WERI-Rb-1 (cell line): ENCODE results near the gene DTNBP1.

Experiments used
- DNase-seq: peaks from one replicate; pipeline ENCODE4 v3.0.0-alpha.2; 2020
- H3K27ac ChIP-seq: fragments of 250-450 bp; sonication (Bioruptor Pico); 2 replicates; pipeline ENCODE4 v1.5.1; 2020; ENCODE audit warnings: mild to moderate bottlenecking, moderate library complexity
- H3K27me3 ChIP-seq: fragments of 250-450 bp; sonication (Bioruptor Pico); 2 replicates; pipeline ENCODE4 v1.5.1; 2021; ENCODE audit warnings: mild to moderate bottlenecking, low read depth, moderate library complexity; ENCODE audit not compliant: insufficient read depth, severe bottlenecking
- H3K36me3 ChIP-seq: fragments of 250-450 bp; sonication (Bioruptor Pico); 2 replicates; pipeline ENCODE4 v1.5.1; 2020; ENCODE audit warnings: mild to moderate bottlenecking, moderate library complexity
- H3K4me3 ChIP-seq: 2 replicates; pipeline ENCODE4 v1.5.1; 2011; ENCODE audit warnings: low read depth, mild to moderate bottlenecking, control low read depth, low read length
- H3K9me3 ChIP-seq: fragments of 250-450 bp; sonication (Bioruptor Pico); 2 replicates; pipeline ENCODE4 v1.5.1; 2021; ENCODE audit warnings: mild to moderate bottlenecking, moderate library complexity; ENCODE audit not compliant: severe bottlenecking
- TF ChIP-seq, protein P1 (sequence below): IDR thresholded peaks from 2 replicates; pipeline ENCODE4 v1.5.1; 2011; ENCODE audit warnings: low read depth, mild to moderate bottlenecking, control low read depth, inconsistent platforms, low read length

DTNBP1 gene

DNA sequence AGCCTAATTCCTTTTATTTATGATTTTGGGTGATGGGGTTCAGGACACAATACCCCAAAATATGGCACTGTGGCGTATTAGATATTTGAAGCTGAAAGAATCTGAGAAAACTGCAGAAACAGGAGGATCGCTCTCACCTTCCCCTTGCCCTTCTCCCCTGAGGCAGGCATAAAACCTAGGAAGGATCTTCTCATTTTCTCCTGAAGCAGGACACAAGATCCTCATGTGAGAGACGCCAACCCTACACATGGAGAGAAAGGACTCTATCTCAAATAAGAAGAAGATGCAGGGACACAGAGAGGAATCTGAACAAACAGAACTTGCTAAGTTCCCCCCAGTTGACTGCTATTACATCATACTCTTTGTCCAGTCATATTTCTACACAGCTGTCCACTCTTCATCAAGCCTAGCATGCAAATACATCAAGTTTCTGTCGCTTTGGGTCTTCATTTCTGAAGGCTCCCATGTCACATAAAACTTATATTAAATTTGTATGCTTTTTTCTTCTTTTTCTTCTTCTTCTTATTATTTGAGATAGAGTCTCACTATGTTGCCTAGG lies 109.0 kb downstream of the DTNBP1 start:
- Histone ChIP-seq H3K36me3 (no peaks in the 10 kb centered on the region; the same call in 1 of the 2 replicates), H3K9me3 (no peaks in the 10 kb centered on the region), H3K27ac (no peak overlapping the region), H3K27me3 (no peaks in the 10 kb centered on the region), H3K4me3 (no peak overlapping the region)
- no peak for DNase-seq
- TF ChIP-seq, protein P1, sequence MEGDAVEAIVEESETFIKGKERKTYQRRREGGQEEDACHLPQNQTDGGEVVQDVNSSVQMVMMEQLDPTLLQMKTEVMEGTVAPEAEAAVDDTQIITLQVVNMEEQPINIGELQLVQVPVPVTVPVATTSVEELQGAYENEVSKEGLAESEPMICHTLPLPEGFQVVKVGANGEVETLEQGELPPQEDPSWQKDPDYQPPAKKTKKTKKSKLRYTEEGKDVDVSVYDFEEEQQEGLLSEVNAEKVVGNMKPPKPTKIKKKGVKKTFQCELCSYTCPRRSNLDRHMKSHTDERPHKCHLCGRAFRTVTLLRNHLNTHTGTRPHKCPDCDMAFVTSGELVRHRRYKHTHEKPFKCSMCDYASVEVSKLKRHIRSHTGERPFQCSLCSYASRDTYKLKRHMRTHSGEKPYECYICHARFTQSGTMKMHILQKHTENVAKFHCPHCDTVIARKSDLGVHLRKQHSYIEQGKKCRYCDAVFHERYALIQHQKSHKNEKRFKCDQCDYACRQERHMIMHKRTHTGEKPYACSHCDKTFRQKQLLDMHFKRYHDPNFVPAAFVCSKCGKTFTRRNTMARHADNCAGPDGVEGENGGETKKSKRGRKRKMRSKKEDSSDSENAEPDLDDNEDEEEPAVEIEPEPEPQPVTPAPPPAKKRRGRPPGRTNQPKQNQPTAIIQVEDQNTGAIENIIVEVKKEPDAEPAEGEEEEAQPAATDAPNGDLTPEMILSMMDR: no peak

DNA sequence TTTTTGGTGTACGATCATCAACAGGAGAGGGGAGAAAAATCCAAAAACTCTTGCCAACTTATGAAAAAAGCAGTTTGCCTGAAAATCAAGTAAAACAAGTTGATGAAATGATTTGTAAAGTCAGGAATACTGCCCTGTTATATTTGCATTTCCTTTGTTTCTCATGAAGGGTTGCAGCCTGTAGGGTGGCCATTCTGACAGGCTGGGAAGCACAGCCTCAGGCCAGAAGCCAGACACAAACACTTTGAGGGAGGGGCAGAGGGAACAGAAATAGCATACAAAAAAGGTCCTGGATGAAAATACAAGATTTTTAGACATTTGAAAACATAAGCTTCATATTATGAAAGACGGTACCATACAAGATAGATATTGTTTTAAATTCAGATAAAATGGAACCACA lies 109.8 kb downstream of the DTNBP1 start:
- no peaks in the 10 kb centered on the region for H3K9me3 ChIP-seq
- no peak overlapping the region for H3K4me3 ChIP-seq
- no peaks in the 10 kb centered on the region; the same call in 1 of the 2 replicates for H3K36me3 ChIP-seq
- H3K27me3 ChIP-seq: no peaks in the 10 kb centered on the region
- TF ChIP-seq, protein P1: no peak
- H3K27ac ChIP-seq: no peak overlapping the region
- no peak for DNase-seq

DNA sequence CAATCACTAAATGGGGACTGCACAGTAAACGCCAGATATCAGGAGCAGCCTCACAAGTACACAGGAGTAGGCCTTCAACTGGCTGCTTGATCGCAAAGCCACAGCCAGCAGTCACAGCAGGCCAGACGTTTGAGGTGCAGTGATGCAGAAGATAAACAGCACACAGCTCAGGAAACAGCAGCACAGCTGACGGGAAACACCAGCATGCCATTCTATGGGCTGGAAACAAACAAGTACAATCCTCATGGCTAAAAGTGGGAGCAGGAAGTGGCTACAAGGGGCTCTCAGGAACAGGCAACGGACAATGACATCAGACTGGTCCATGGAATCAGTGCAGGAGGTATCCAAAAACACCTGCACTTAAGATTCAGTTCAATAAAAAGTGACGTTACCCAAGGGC lies 111.0 kb downstream of the DTNBP1 start:
- Histone ChIP-seq H3K9me3 (no peaks in the 10 kb centered on the region), H3K27ac (no peak overlapping the region), H3K36me3 (no peaks in the 10 kb centered on the region; the same call in 1 of the 2 replicates), H3K4me3 (no peak overlapping the region), H3K27me3 (no peaks in the 10 kb centered on the region)
- TF ChIP-seq, protein P1: no peak
- no peak for DNase-seq

DNA sequence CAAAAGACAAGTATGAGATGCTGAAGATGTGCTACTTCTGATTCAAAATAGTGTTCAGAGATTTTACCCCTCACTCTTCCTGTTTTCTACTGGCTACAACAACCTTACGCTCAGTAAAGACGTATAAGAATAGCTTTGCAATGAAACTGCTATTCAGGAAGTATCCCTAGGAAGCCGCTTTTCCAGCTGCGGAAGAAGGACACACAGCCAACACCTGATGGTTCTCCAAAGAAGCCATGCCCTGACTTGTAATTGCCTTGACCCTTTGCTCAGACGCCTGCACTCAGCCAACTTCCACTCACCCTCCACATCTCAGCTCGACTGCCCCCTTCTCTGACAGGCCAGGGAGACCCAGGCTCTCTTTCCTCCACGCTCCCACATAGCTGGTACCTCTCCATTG lies 111.6 kb downstream of the DTNBP1 start:
- no peaks in the 10 kb centered on the region; the same call in 1 of the 2 replicates for H3K36me3 ChIP-seq
- H3K4me3 ChIP-seq: no peak overlapping the region
- TF ChIP-seq, protein P1: no peak
- no peak for DNase-seq
- H3K9me3 ChIP-seq: no peaks in the 10 kb centered on the region
- no peak overlapping the region for H3K27ac ChIP-seq
- no peaks in the 10 kb centered on the region for H3K27me3 ChIP-seq

DNA sequence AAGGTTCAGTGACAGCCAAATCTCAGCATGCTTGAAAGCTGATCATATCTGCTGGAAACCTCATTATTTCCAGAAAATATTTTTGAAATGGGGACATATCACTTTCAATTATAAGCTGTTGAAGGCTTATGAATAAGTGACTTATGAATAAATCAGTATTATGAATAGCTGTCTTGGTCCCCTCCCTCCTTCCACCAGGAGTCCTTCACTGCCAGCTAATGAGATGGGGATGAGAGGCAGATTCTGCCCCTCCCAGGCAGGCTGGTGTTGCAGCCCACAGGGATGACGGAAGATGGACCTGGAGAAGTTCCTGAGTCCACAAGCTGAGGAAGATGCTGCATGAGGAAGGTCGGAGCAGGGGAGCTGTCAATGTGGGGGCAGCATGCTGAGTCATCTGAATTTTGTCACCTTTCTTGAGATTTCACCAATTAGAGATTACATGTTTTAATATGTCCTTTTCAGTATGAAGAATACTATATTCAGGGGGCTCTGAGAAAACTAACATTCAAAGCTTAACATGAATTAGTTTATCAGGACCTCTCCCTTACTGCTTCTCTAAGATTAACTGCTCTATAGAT lies 112.2 kb downstream of the DTNBP1 start:
- Histone ChIP-seq H3K27ac (no peak overlapping the region), H3K27me3 (no peaks in the 10 kb centered on the region), H3K9me3 (no peaks in the 10 kb centered on the region), H3K4me3 (no peak overlapping the region), H3K36me3 (no peaks in the 10 kb centered on the region; the same call in 1 of the 2 replicates)
- no peak for DNase-seq
- TF ChIP-seq, protein P1: no peak

DNA sequence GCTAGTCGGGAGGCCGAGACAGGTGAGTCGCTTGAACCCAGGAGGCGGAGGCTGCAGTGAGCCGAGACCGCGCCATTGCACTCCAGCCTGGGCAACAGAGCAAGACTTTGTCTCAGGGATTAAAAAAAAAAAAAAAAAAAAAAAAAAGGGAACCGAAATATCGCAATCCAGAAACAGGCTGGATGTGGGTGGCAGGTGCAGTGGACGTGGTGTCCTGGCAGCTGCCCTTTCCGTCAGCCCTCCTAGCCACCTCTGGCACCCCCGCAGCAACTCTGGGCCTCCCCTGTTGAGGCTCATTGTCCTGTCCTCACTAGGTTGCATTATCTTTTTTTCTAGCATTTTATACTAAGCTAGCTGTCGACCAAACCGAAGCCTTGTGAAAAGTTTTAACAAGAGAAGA lies 113.5 kb downstream of the DTNBP1 start:
- Histone ChIP-seq H3K36me3 (no peaks in the 10 kb centered on the region; the same call in 1 of the 2 replicates), H3K9me3 (no peaks in the 10 kb centered on the region), H3K27ac (no peak overlapping the region), H3K4me3 (no peak overlapping the region), H3K27me3 (no peaks in the 10 kb centered on the region)
- TF ChIP-seq, protein P1: no peak
- DNase-seq: no peak
